ENCODE measurements around the gene RASAL2. TPM values are rescaled to one million over a fixed set of nuclear protein-coding genes. Genes with fewer than 3 reads are reported as not detected.

Gene RASAL2
- total and polyA plus RNA-seq, 2 donors (not counting 1 experiment from before 2014, with no cell fraction given): 0.12 TPM; not detected in 1

GRCh38 chr1:178487070-178487615, 393.2 kb downstream of the RASAL2 start:
- Histone ChIP-seq H3K79me2 (ENCODE audit: control insufficient read depth, insufficient read depth, low read length) (no peaks in the 10 kb centered on the region), H3K36me3 (replicated peaks in 1 of 2; ENCODE audit: control extremely low read depth in 1 of 2, control insufficient read depth in 1 of 2, extremely low read depth in 1 of 2, insufficient read depth in 2 of 2, low read length in 1 of 2) (no peaks in the 10 kb centered on the region), H3K9me3 (ENCODE audit: control extremely low read depth in 1 of 3, control insufficient read depth in 2 of 3, insufficient read depth in 1 of 3, low read length in 2 of 3) (peaks cover 0 to 6% (median 0%) of the 10 kb centered on the region in 3 donors), H3K27ac (ENCODE audit: low read length in 2 of 2) (peak overlapping the region; percentile 76 to 85), H4K20me1 (ENCODE audit: control insufficient read depth, insufficient read depth, low read length, poor library complexity, severe bottlenecking) (no peaks in the 10 kb centered on the region), H2AFZ (ENCODE audit: insufficient read depth, low read depth, low read length, poor library complexity, severe bottlenecking) (peak overlapping the region; percentile 92), H3K9ac (ENCODE audit: low read length) (peak overlapping the region; percentile 73), H3K27me3 (replicated peaks in 1 of 4; ENCODE audit: control extremely low read depth in 1 of 4, control insufficient read depth in 3 of 4, insufficient read depth in 4 of 4, low read length in 3 of 4) (no peaks in the 10 kb centered on the region), H3K4me1 (ENCODE audit: control insufficient read depth in 2 of 2, insufficient read depth in 2 of 2, low read length in 2 of 2) (peaks cover 27% of the 10 kb centered on the region in 2 donors), H3K4me2 (replicated peaks; ENCODE audit: low read depth, low read length, poor library complexity, severe bottlenecking) (peak overlapping the region; percentile 83), H3K4me3 (ENCODE audit: control extremely low read depth in 1 of 5, extremely low read depth in 1 of 5, insufficient read depth in 1 of 5, low read depth in 2 of 5, low read length in 4 of 5) (peak overlapping the region in 4 of 5 experiments; percentile 39 to 61 (median 55))
- Mint-ChIP-seq H3K4me1 (peaks cover 37% of the 10 kb centered on the region), H3K9me3 (ENCODE audit: insufficient read depth) (no peaks in the 10 kb centered on the region), H3K27ac (peak overlapping the region; percentile 84), H3K4me3 (peak overlapping the region; percentile 72), H3K27me3 (peaks cover 8% of the 10 kb centered on the region)
- intact Hi-C loops (cut with micrococcal nuclease): no loop called here
- DNase-seq (no peak), ATAC-seq (ENCODE audit: low read depth) (peak; percentile 31)
- POLR2A ChIA-PET: no interaction called here
- WGBS (ENCODE audit: insufficient coverage): 63% methylated on average over 20 of the region's 20 CpGs
- CTCF ChIA-PET: no interaction called here
- TF ChIP-seq EZH2 (IDR thresholded peaks at IDR 0.05; ENCODE audit: borderline replicate concordance, insufficient read depth, low read depth, low read length, poor library complexity, severe bottlenecking): no peak
- TF ChIP-seq, protein P1, sequence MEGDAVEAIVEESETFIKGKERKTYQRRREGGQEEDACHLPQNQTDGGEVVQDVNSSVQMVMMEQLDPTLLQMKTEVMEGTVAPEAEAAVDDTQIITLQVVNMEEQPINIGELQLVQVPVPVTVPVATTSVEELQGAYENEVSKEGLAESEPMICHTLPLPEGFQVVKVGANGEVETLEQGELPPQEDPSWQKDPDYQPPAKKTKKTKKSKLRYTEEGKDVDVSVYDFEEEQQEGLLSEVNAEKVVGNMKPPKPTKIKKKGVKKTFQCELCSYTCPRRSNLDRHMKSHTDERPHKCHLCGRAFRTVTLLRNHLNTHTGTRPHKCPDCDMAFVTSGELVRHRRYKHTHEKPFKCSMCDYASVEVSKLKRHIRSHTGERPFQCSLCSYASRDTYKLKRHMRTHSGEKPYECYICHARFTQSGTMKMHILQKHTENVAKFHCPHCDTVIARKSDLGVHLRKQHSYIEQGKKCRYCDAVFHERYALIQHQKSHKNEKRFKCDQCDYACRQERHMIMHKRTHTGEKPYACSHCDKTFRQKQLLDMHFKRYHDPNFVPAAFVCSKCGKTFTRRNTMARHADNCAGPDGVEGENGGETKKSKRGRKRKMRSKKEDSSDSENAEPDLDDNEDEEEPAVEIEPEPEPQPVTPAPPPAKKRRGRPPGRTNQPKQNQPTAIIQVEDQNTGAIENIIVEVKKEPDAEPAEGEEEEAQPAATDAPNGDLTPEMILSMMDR (IDR thresholded peaks at IDR 0.05): no peak

GRCh38 chr1:178488393-178488792, 394.5 kb downstream of the RASAL2 start:
- POLR2A ChIA-PET: no interaction called here
- no peaks in the 10 kb centered on the region for H4K20me1 ChIP-seq (ENCODE audit: control insufficient read depth, insufficient read depth, low read length, poor library complexity, severe bottlenecking)
- H3K4me1 ChIP-seq (ENCODE audit: control insufficient read depth in 2 of 2, insufficient read depth in 2 of 2, low read length in 2 of 2): peaks cover 27% of the 10 kb centered on the region in 2 donors
- ATAC-seq (ENCODE audit: low read depth): no peak
- Mint-ChIP-seq H3K4me1 (peaks cover 34% of the 10 kb centered on the region), H3K27me3 (peaks cover 8% of the 10 kb centered on the region), H3K4me3 (no peak overlapping the region), H3K27ac (peak overlapping the region; percentile 26), H3K9me3 (ENCODE audit: insufficient read depth) (no peaks in the 10 kb centered on the region)
- no peak for DNase-seq
- H2AFZ ChIP-seq (ENCODE audit: insufficient read depth, low read depth, low read length, poor library complexity, severe bottlenecking): no peak overlapping the region
- TF ChIP-seq, protein P1 (IDR thresholded peaks at IDR 0.05): no peak
- TF ChIP-seq EZH2 (IDR thresholded peaks at IDR 0.05; ENCODE audit: borderline replicate concordance, insufficient read depth, low read depth, low read length, poor library complexity, severe bottlenecking): no peak
- no peaks in the 10 kb centered on the region for H3K79me2 ChIP-seq (ENCODE audit: control insufficient read depth, insufficient read depth, low read length)
- H3K9me3 ChIP-seq (ENCODE audit: control extremely low read depth in 1 of 3, control insufficient read depth in 2 of 3, insufficient read depth in 1 of 3, low read length in 2 of 3): peaks cover 0 to 6% (median 0%) of the 10 kb centered on the region in 3 donors
- no peak overlapping the region for H3K9ac ChIP-seq (ENCODE audit: low read length)
- H3K27me3 ChIP-seq (replicated peaks in 1 of 4; ENCODE audit: control extremely low read depth in 1 of 4, control insufficient read depth in 3 of 4, insufficient read depth in 4 of 4, low read length in 3 of 4): no peaks in the 10 kb centered on the region
- H3K4me3 ChIP-seq (ENCODE audit: control extremely low read depth in 1 of 5, extremely low read depth in 1 of 5, insufficient read depth in 1 of 5, low read depth in 2 of 5, low read length in 4 of 5): no peak overlapping the region
- H3K4me2 ChIP-seq (replicated peaks; ENCODE audit: low read depth, low read length, poor library complexity, severe bottlenecking): no peak overlapping the region
- intact Hi-C loops (cut with micrococcal nuclease): no loop called here
- CTCF ChIA-PET: interaction anchor here (1.4 kb wide), 1 partner anchor 13 kb away, joined by 3 read pairs; no protein-coding TSS in a partner anchor
- WGBS (ENCODE audit: insufficient coverage): 95% methylated on average over 4 of the region's 4 CpGs
- no peak overlapping the region for H3K27ac ChIP-seq (ENCODE audit: low read length in 2 of 2)
- no peaks in the 10 kb centered on the region for H3K36me3 ChIP-seq (replicated peaks in 1 of 2; ENCODE audit: control extremely low read depth in 1 of 2, control insufficient read depth in 1 of 2, extremely low read depth in 1 of 2, insufficient read depth in 2 of 2, low read length in 1 of 2)
